K562 (cell line): ENCODE results near the gene ST3GAL3. TPM values are rescaled to one million over a fixed set of nuclear protein-coding genes. Genes with fewer than 3 reads are reported as not detected.

Experiments
- ATAC-seq: fragments of 200-7000 bp; cut with Tn5 transposase; 3 replicates; pipeline ENCODE4 v1.9.1; 2020; ENCODE audit warnings: moderate library complexity
- BruUV-seq: library from RNA; stranded (reverse); fragments of 400-500 nt; replicated peaks from 2 replicates; lab custom pipeline; 2021; lab: Mats Ljungman, UMichigan
- CTCF ChIA-PET: fragments of 300-600 bp; formaldehyde crosslinking; extraction: SDS; loops from one replicate; lab custom pipeline; 2021; ENCODE audit warnings: low intra/inter-chr PET ratio; lab: Yijun Ruan, JAX
- POLR2A ChIA-PET: fragments of 300-600, 350-650 bp; sonication (Branson Sonifier 250); formaldehyde crosslinking; extraction: SDS; loops from one replicate; lab custom pipeline; 2021; ENCODE audit warnings: antibody characterized with exemption, inconsistent platforms; lab: Yijun Ruan, JAX
- DNase-seq, 4 experiments: peaks; one replicate each; pipeline versions ENCODE4 v3.0.0 to v3.0.0-alpha.2; 2011 to 2018; ENCODE audit warnings: low spot score in 3 of 4, mixed read lengths in 3 of 4; ENCODE audit errors: extremely low read depth in 1 of 4
- FAIRE-seq: peaks from 2 replicates; lab custom pipeline; 2011; peaks lifted over from hg19 to GRCh38; lab: Jason Lieb, UNC
- H2AFZ ChIP-seq: 2 replicates; pipeline ENCODE4 v1.6.0; 2011; ENCODE audit warnings: low read depth, low read length, control low read depth, inconsistent platforms
- H3K27ac ChIP-seq: fragments of 200-600 bp; 3 replicates; pipeline ENCODE4 v1.8.0; 2011; ENCODE audit warnings: low read depth, mild to moderate bottlenecking, control low read depth, inconsistent platforms, low read length, moderate library complexity, mixed read lengths; ENCODE audit errors: extremely low read depth
- H3K27me3 ChIP-seq, 2 experiments: fragments of 300-600 bp in 1 of 2; 2 replicates in 1 of 2; 3 replicates in 1 of 2; pipeline versions ENCODE4 v1.6.0 to v1.8.0; 2011; ENCODE audit warnings: inconsistent platforms in 2 of 2, low read length in 2 of 2, mild to moderate bottlenecking in 1 of 2, mixed read lengths in 1 of 2, moderate library complexity in 1 of 2; ENCODE audit not compliant: control insufficient read depth in 2 of 2, insufficient read depth in 2 of 2
- H3K36me3 ChIP-seq: fragments of 300-600 bp; 3 replicates; pipeline ENCODE4 v1.8.0; 2011; ENCODE audit warnings: mild to moderate bottlenecking, low read length, inconsistent platforms; ENCODE audit not compliant: control insufficient read depth, insufficient read depth
- H3K4me1 ChIP-seq, 2 experiments: fragments of 200-600 bp in 1 of 2; replicated peaks in 1 of 2; 2 replicates in 1 of 2; 3 replicates in 1 of 2; pipeline versions ENCODE4 v1.5.1 to v1.8.0; 2011; ENCODE audit warnings: inconsistent platforms in 2 of 2, low read length in 2 of 2, mild to moderate bottlenecking in 1 of 2, mixed read lengths in 1 of 2, moderate library complexity in 1 of 2; ENCODE audit not compliant: control insufficient read depth in 2 of 2, insufficient read depth in 2 of 2
- H3K4me2 ChIP-seq: 2 replicates; pipeline ENCODE4 v1.6.1; 2011; ENCODE audit warnings: low read length, control low read depth, inconsistent platforms, mixed read lengths; ENCODE audit not compliant: insufficient read depth
- H3K4me3 ChIP-seq: fragments of 200-600 bp; sonication (generic), shearing (Covaris generic); 2 replicates; pipeline ENCODE4 v1.5.1; 2016; ENCODE audit warnings: control low read depth, inconsistent platforms
- H3K79me2 ChIP-seq: fragments of 200-600 bp; 3 replicates; pipeline ENCODE4 v1.8.0; 2011; ENCODE audit warnings: low read length, inconsistent platforms; ENCODE audit not compliant: control insufficient read depth, insufficient read depth
- H3K9ac ChIP-seq, 2 experiments: 2 replicates each; pipeline versions ENCODE4 v1.6.0 to v1.6.1; 2011; ENCODE audit warnings: low read depth in 2 of 2, low read length in 2 of 2, control low read depth in 1 of 2, inconsistent platforms in 1 of 2, mild to moderate bottlenecking in 1 of 2, mixed read lengths in 1 of 2; ENCODE audit not compliant: insufficient read depth in 1 of 2
- H3K9me1 ChIP-seq: one replicate; pipeline ENCODE4 v1.6.0; 2011; ENCODE audit warnings: inconsistent platforms, mild to moderate bottlenecking, low read length, moderate library complexity; ENCODE audit not compliant: control insufficient read depth, insufficient read depth
- H3K9me3 ChIP-seq: replicated peaks from 2 replicates; pipeline ENCODE4 v1.5.1; 2011; ENCODE audit warnings: low read depth, low read length, inconsistent platforms; ENCODE audit not compliant: control insufficient read depth, insufficient read depth
- H4K20me1 ChIP-seq: replicated peaks from 2 replicates; pipeline ENCODE4 v1.6.1; 2011; ENCODE audit warnings: low read length, inconsistent platforms, mixed read lengths; ENCODE audit not compliant: control insufficient read depth, insufficient read depth
- CBX2 ChIP-seq: fragments of 200-600 bp; sonication (generic); IDR thresholded peaks from one replicate; pipeline ENCODE4 v1.6.1; 2012; ENCODE audit warnings: mild to moderate bottlenecking, low read length, inconsistent platforms; ENCODE audit not compliant: insufficient read depth, poor library complexity, severe bottlenecking
- ETV1 ChIP-seq: fragments of 450-650 bp; conservative IDR thresholded peaks from 2 replicates; pipeline ENCODE4 v1.6.1; 2016; ENCODE audit warnings: missing genetic modification characterization, control low read depth, low read depth, missing compliant biosample characterization
- FOSL1 ChIP-seq: fragments of 200-800 bp; sonication (Bioruptor generic); conservative IDR thresholded peaks from 2 replicates; pipeline ENCODE4 v1.6.1; 2016; ENCODE audit warnings: missing genetic modification characterization, missing compliant biosample characterization
- MTA1 ChIP-seq: fragments of 450-650 bp; IDR thresholded peaks from 2 replicates; pipeline ENCODE4 v1.6.1; 2017; ENCODE audit warnings: borderline replicate concordance
- NFRKB ChIP-seq: fragments of 450-650 bp; IDR thresholded peaks from 2 replicates; pipeline ENCODE4 v1.6.1; 2016; ENCODE audit warnings: low read depth
- NKRF ChIP-seq: fragments of 450-650 bp; IDR thresholded peaks from 2 replicates; pipeline ENCODE4 v1.6.1; 2016; ENCODE audit warnings: borderline replicate concordance
- ZBTB40 ChIP-seq, 2 experiments: fragments of 450-650 bp in 1 of 2; sonication (generic) in 1 of 2; formaldehyde crosslinking in 1 of 2; IDR thresholded peaks; 2 replicates each; pipeline versions ENCODE4 v1.7.1 to v1.9.0; 2016 to 2022; ENCODE audit warnings: inconsistent platforms in 1 of 2, mild to moderate bottlenecking in 1 of 2, missing genetic modification reagents in 1 of 2
- ZNF232 ChIP-seq: sonication (generic); formaldehyde crosslinking; IDR thresholded peaks from 2 replicates; pipeline ENCODE4 v1.8.0; 2022; ENCODE audit warnings: mild to moderate bottlenecking, missing genetic modification reagents
- ZNF766 ChIP-seq: fragments of 200-800 bp; sonication (Bioruptor generic); conservative IDR thresholded peaks from 2 replicates; pipeline ENCODE4 v1.6.1; 2016; ENCODE audit warnings: missing genetic modification characterization, missing compliant biosample characterization
- WGBS: fragments of 100-300 bp; shearing (Covaris generic); methylation state at CpG from one replicate; pipeline ENCODE4 v1.1.6; 2016; ENCODE audit warnings: low coverage, mixed read lengths; ENCODE audit not compliant: insufficient coverage; ENCODE audit errors: missing lambda C conversion rate; 5-methylcytosine and 5-hydroxymethylcytosine counted together
- in situ Hi-C: fragments of 300-500 bp; cut with MboI; formaldehyde crosslinking; loops from 4 replicates; pipeline ENCODE4 v1.15.0; 2018; ENCODE audit warnings: inconsistent platforms, mixed read lengths
- intact Hi-C: fragments of 100-400 bp; cut with micrococcal nuclease; formaldehyde crosslinking; loops from 2 replicates; pipeline ENCODE4 v1.14.2; 2022
- polyA plus RNA-seq, 8 experiments: library from polyadenylated mRNA; depleted of rRNA in 4 of 8; stranded (reverse) in 5 of 8; unstranded in 3 of 8; fragments of >200 nt; fragmentation: Nextera tagmentation in 2 of 8; fragmentation: Illumina TruSeq in 1 of 8; extraction: Ambion mirVana in 2 of 8; extraction: Trizol in 1 of 8; gene quantifications; 2 replicates each; pipeline versions ENCODE4 v1.2.1 to v1.2.3, GENCODE V29; 2011 to 2014; ENCODE audit warnings: inconsistent platforms in 1 of 8, missing spikeins in 1 of 8
- total RNA-seq, 7 experiments: library from RNA; depleted of rRNA in 6 of 7; stranded (reverse); fragments of >200 nt in 6 of 7; fragmentation: Illumina TruSeq in 2 of 7; extraction: Trizol in 2 of 7; gene quantifications; 2 replicates each; pipeline versions ENCODE4 v1.2.1 to v1.2.3, GENCODE V29; 2011 to 2021; ENCODE audit warnings: low replicate concordance in 1 of 7

The ST3GAL3 gene
- total and polyA plus RNA-seq, 9 of the 15 experiments (the other 6 are each of a cell fraction or from before 2014, with no cell fraction given), result 1.2 to 18.9 (median 11.0) TPM

- Histone ChIP-seq H3K36me3 (peaks cover 70% of the 10 kb centered on the region), H3K27ac (peak overlapping the region; percentile 82), H3K9me1 (peaks cover 9% of the 10 kb centered on the region), H3K27me3 (no peaks in the 10 kb centered on the region), H3K4me3 (peak overlapping the region; percentile 75), H2AFZ (peak overlapping the region; percentile 95), H3K79me2 (peaks cover 50% of the 10 kb centered on the region), H3K4me1 (peaks cover 16 to 20% of the 10 kb centered on the region in 2 experiments), H3K4me2 (peak overlapping the region; percentile 99), H4K20me1 (no peaks in the 10 kb centered on the region; the same call in 1 of the 2 replicates), H3K9me3 (no peaks in the 10 kb centered on the region), H3K9ac (peak overlapping the region; percentile 91 to 98)
- ATAC-seq (no peak), FAIRE-seq (no peak), DNase-seq (no peak)
- no TSS peak for BruUV-seq
- ChIA-PET POLR2A (interaction anchor here (0.7 to 1.6 kb wide), 7 partner anchors 12 to 263 kb away, joined by 3 to 4 read pairs (median 3); partner anchors contain the start of gene KDM4A), CTCF (no interaction called here)
- under 1% methylated on average over 15 of the region's 15 CpGs for whole genome bisulfite sequencing
- in situ Hi-C loops, result no loop called here
- intact Hi-C loops, result no loop called here
- peak; percentile 77 for TF ChIP-seq NKRF
- peak; percentile 48; the same call in 1 of the 2 replicates for TF ChIP-seq MTA1
- TF ChIP-seq ETV1, result 0 out of 2 replicates have a peak, but pooled peaks have one; percentile 12
- peak; percentile 32; the same call in 1 of the 2 replicates for TF ChIP-seq NFRKB
- TF ChIP-seq FOSL1 (tag), result peak; percentile 30
- 0 out of 2 replicates have a peak, but pooled peaks have one; percentile 44 for TF ChIP-seq ZBTB40 (IDR thresholded peaks at IDR 0.05)
- TF ChIP-seq ZBTB40 (CRISPR knock-in tag; IDR thresholded peaks at IDR 0.05), result no peak
- TF ChIP-seq ZNF232 (CRISPR knock-in tag), result no peak
- TF ChIP-seq CBX2, result no peak
- 0 out of 2 replicates have a peak, but pooled peaks have one; percentile 18 for TF ChIP-seq ZNF766 (CRISPR knock-in tag)
Measured at GRCh38 chr1:43708002-43708410, 670 bp downstream of the ST3GAL3 start.
